Measurements from ENCODE around the gene EFR3B.

DNA sequence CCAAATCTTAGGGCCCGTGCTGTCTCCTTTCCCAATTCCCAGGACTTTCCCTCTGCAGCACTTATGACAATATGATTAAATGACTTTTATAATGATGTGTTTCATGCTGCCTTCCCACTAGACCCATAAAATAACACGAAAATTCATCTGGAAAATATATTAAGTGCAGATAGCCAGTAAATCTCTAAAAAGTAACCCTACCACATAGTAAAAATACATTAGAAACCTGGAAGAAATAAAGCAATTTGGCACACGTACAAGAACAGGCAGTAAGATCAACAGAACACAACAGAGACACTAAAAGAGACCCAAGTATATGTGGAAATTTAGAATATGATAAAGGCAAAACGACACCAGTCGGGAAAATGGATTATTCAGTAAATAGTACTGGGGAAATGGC lies 156.7 kb downstream of the EFR3B start:
- TF ChIP-seq, protein P1, sequence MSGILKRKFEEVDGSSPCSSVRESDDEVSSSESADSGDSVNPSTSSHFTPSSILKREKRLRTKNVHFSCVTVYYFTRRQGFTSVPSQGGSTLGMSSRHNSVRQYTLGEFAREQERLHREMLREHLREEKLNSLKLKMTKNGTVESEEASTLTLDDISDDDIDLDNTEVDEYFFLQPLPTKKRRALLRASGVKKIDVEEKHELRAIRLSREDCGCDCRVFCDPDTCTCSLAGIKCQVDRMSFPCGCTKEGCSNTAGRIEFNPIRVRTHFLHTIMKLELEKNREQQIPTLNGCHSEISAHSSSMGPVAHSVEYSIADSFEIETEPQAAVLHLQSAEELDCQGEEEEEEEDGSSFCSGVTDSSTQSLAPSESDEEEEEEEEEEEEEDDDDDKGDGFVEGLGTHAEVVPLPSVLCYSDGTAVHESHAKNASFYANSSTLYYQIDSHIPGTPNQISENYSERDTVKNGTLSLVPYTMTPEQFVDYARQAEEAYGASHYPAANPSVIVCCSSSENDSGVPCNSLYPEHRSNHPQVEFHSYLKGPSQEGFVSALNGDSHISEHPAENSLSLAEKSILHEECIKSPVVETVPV (CRISPR knock-in tag; IDR thresholded peaks at IDR 0.05), result no peak
- TF ChIP-seq TOX (CRISPR knock-in tag; IDR thresholded peaks at IDR 0.05; ENCODE audit: borderline replicate concordance), result no peak

Measured in SK-N-SH treated with all-trans-retinoic acid at 6 μM for 48 hours (cell line).